Stomach (tissue), 9 donors: ENCODE results near the gene FBXO3. TPM values are rescaled to one million over a fixed set of nuclear protein-coding genes. Genes with fewer than 3 reads are reported as not detected.
A peak's percentile ranks its signal among the peaks of the same experiment; 100 is the strongest.

Source experiments
- DNase-seq, 2 donors: peaks; one replicate each; pipeline versions ENCODE4 v3.0.0 to v3.0.0-alpha.2; 2013 to 2019
- H3K27ac ChIP-seq, 5 donors: fragments of 200-600 bp in 4 of 5; sonication (generic) in 4 of 5; one replicate each; pipeline ENCODE4 v1.5.1; 2013 to 2019; ENCODE audit warnings: mild to moderate bottlenecking in 1 of 5, moderate library complexity in 1 of 5
- H3K27me3 ChIP-seq, 3 donors: fragments of 200-600 bp; sonication (generic); one replicate each; pipeline ENCODE4 v1.5.1; 2017 to 2019; ENCODE audit warnings: mixed run types in 1 of 3
- H3K36me3 ChIP-seq, 4 donors: fragments of 200-600 bp; sonication (generic); 1 replicate in 3 of 4; 2 replicates in 1 of 4; pipeline ENCODE4 v1.5.1; 2016 to 2019
- H3K4me1 ChIP-seq, 4 donors: fragments of 200-600 bp; sonication (generic); one replicate each; pipeline ENCODE4 v1.5.1; 2016 to 2019
- H3K4me3 ChIP-seq, 4 donors: fragments of 200-600 bp; sonication (generic) in 3 of 4; one replicate each; pipeline ENCODE4 v1.5.1; 2016 to 2019; ENCODE audit warnings: mild to moderate bottlenecking in 1 of 4
- H3K9me3 ChIP-seq, 4 donors: fragments of 200-600 bp; sonication (generic); one replicate each; pipeline ENCODE4 v1.5.1; 2016 to 2019
- CTCF ChIP-seq, 7 experiments: fragments of 450-650 bp in 4 of 7; fragments of 200-600 bp in 3 of 7; sonication (generic) in 3 of 7; IDR thresholded peaks; one replicate each; pipeline ENCODE4 v1.5.1; 2016 to 2019; ENCODE audit warnings: antibody characterized with exemption in 7 of 7, control low read depth in 2 of 7, mild to moderate bottlenecking in 1 of 7
- EP300 ChIP-seq: sonication (generic); formaldehyde crosslinking; IDR thresholded peaks from one replicate; pipeline ENCODE4 v1.6.1; 2017; ENCODE audit warnings: antibody characterized with exemption
- POLR2A ChIP-seq, 4 donors: fragments of 450-650 bp; IDR thresholded peaks; one replicate each; pipeline ENCODE4 v1.6.1; 2016; ENCODE audit warnings: antibody characterized with exemption in 4 of 4, control low read depth in 2 of 4, mild to moderate bottlenecking in 1 of 4, moderate library complexity in 1 of 4
- POLR2AphosphoS5 ChIP-seq, 3 donors: sonication (generic); formaldehyde crosslinking; IDR thresholded peaks; one replicate each; pipeline ENCODE4 v1.6.1; 2016; ENCODE audit warnings: antibody characterized with exemption in 3 of 3
- WGBS, 5 donors: extraction: QIAGEN DNeasy Blood & Tissue Kit in 3 of 5; methylation state at CpG; one replicate each; pipeline versions ENCODE4 v1.1.5 to v1.1.7; 2013 to 2018; 5-methylcytosine and 5-hydroxymethylcytosine counted together
- intact Hi-C: fragments of 100-400 bp; cut with DNase I; formaldehyde crosslinking; loops from one replicate; pipeline ENCODE4 v1.15.1; 2023; ENCODE audit warnings: low total_unique reads
- polyA plus RNA-seq, 3 donors: library from polyadenylated mRNA; stranded (reverse); fragments of 200-250 nt; gene quantifications; one replicate each; pipeline ENCODE4 v1.2.3, GENCODE V29; 2013
- total RNA-seq, 5 donors: library from RNA; depleted of rRNA; stranded (reverse); fragments of >200 nt; gene quantifications; one replicate each; pipeline versions ENCODE4 v1.1.0 to v1.2.3, GENCODE V29; 2014 to 2016
- donor health status: healthy with polysubstance abuse.
- donor health status: Bipolar disorder and iron deficiency.
- donor health status: healthy.

The FBXO3 gene
- total and polyA plus RNA-seq, 8 donors: 4.9 to 63.0 (median 25.3) TPM

GRCh38 chr11:33774736-33775466 lies 581 bp upstream of the FBXO3 start:
- 1 to 4% (median 2%) methylated on average over 23 of the region's 23 CpGs for WGBS, 5 donors
- Histone ChIP-seq H3K9me3 (no peaks in the 10 kb centered on the region), H3K27ac (peak overlapping the region; percentile 76 to 92 (median 89)), H3K4me3 (peak overlapping the region; percentile 68 to 99 (median 94)), H3K27me3 (peaks cover 0 to 16% (median 0%) of the 10 kb centered on the region in 3 donors), H3K4me1 (peaks cover 18 to 57% (median 39%) of the 10 kb centered on the region in 4 donors), H3K36me3 (peaks cover 0 to 8% (median 7%) of the 10 kb centered on the region in 4 donors)
- TF ChIP-seq POLR2A (IDR thresholded peaks at IDR 0.05) (no peak), CTCF (IDR thresholded peaks at IDR 0.05) (no peak)
- intact Hi-C loops: loop anchor here (10.0 kb wide), 1 partner anchor 660 kb away; the partner anchor contains the start of gene CAT
- DNase-seq: no peak

GRCh38 chr11:33773404-33773986 lies 825 bp downstream of the FBXO3 start:
- no peaks in the 10 kb centered on the region for H3K9me3 ChIP-seq
- peak overlapping the region; percentile 68 to 99 (median 94) for H3K4me3 ChIP-seq
- DNase-seq: peak in 1 of 2 donors; percentile 51
- peaks cover 0 to 12% (median 0%) of the 10 kb centered on the region in 3 donors for H3K27me3 ChIP-seq
- peak overlapping the region; percentile 80 to 92 (median 89) for H3K27ac ChIP-seq
- TF ChIP-seq EP300 (no peak), POLR2A (IDR thresholded peaks at IDR 0.05) (no peak), POLR2AphosphoS5 (IDR thresholded peaks at IDR 0.05) (no peak), CTCF (IDR thresholded peaks at IDR 0.05) (no peak)
- WGBS, 5 donors: 2 to 5% (median 2%) methylated on average over 20 to 22 of the region's 22 CpGs
- intact Hi-C loops: loop anchor here (10.0 kb wide), 1 partner anchor 661 kb away; the partner anchor contains the start of gene CAT
- H3K4me1 ChIP-seq: peaks cover 18 to 53% (median 38%) of the 10 kb centered on the region in 4 donors
- peaks cover 0 to 20% (median 18%) of the 10 kb centered on the region in 4 donors for H3K36me3 ChIP-seq

GRCh38 chr11:33772870-33773269 lies 1.4 kb downstream of the FBXO3 start:
- Histone ChIP-seq H3K9me3 (no peaks in the 10 kb centered on the region), H3K4me3 (peak overlapping the region in 2 of 4 donors; percentile 96 to 99), H3K27ac (no peak overlapping the region), H3K27me3 (peaks cover 0 to 6% (median 0%) of the 10 kb centered on the region in 3 donors), H3K4me1 (peaks cover 18 to 53% (median 38%) of the 10 kb centered on the region in 4 donors), H3K36me3 (peaks cover 2 to 27% (median 25%) of the 10 kb centered on the region in 4 donors)
- DNase-seq: no peak
- intact Hi-C loops: loop anchor here (10.0 kb wide), 1 partner anchor 662 kb away; the partner anchor contains the start of gene CAT
- no peak for TF ChIP-seq POLR2A (IDR thresholded peaks at IDR 0.05)
- TF ChIP-seq POLR2AphosphoS5 (IDR thresholded peaks at IDR 0.05): no peak
- no peak for TF ChIP-seq EP300
- TF ChIP-seq CTCF (IDR thresholded peaks at IDR 0.05): no peak
- 35 to 48% (median 44%) methylated on average over 1 of the region's 1 CpG for WGBS, 5 donors

GRCh38 chr11:33772300-33772699 lies 2.0 kb downstream of the FBXO3 start:
- Histone ChIP-seq H3K27ac (no peak overlapping the region), H3K36me3 (peaks cover 7 to 32% (median 30%) of the 10 kb centered on the region in 4 donors), H3K27me3 (peaks cover 0 to 5% (median 0%) of the 10 kb centered on the region in 3 donors), H3K9me3 (no peaks in the 10 kb centered on the region), H3K4me3 (no peak overlapping the region), H3K4me1 (peaks cover 18 to 53% (median 38%) of the 10 kb centered on the region in 4 donors)
- TF ChIP-seq CTCF (IDR thresholded peaks at IDR 0.05) (no peak), POLR2AphosphoS5 (IDR thresholded peaks at IDR 0.05) (no peak), POLR2A (IDR thresholded peaks at IDR 0.05) (no peak), EP300 (no peak)
- intact Hi-C loops: loop anchor here (10.0 kb wide), 1 partner anchor 663 kb away; the partner anchor contains the start of gene CAT
- DNase-seq: peak in 1 of 2 donors; percentile 6
- 75 to 90% (median 83%) methylated on average over 4 of the region's 4 CpGs for WGBS, 5 donors
